Stimulated activated CD8-positive, alpha-beta memory T cell treated with anti-CD3 and anti-CD28 coated beads, Interleukin-7, amount 100 ng/mL, for 48 hours (primary cell): ENCODE data around the gene PHAF1.
A peak's percentile ranks its signal among the peaks of the same experiment; 100 is the strongest.

Source experiments
- DNase-seq, 2 donors: peaks; one replicate each; pipeline ENCODE4 v3.0.0-alpha.2; 2020; ENCODE audit warnings: low read depth in 1 of 2; ENCODE audit errors: extremely low read depth in 1 of 2

The PHAF1 gene

DNA sequence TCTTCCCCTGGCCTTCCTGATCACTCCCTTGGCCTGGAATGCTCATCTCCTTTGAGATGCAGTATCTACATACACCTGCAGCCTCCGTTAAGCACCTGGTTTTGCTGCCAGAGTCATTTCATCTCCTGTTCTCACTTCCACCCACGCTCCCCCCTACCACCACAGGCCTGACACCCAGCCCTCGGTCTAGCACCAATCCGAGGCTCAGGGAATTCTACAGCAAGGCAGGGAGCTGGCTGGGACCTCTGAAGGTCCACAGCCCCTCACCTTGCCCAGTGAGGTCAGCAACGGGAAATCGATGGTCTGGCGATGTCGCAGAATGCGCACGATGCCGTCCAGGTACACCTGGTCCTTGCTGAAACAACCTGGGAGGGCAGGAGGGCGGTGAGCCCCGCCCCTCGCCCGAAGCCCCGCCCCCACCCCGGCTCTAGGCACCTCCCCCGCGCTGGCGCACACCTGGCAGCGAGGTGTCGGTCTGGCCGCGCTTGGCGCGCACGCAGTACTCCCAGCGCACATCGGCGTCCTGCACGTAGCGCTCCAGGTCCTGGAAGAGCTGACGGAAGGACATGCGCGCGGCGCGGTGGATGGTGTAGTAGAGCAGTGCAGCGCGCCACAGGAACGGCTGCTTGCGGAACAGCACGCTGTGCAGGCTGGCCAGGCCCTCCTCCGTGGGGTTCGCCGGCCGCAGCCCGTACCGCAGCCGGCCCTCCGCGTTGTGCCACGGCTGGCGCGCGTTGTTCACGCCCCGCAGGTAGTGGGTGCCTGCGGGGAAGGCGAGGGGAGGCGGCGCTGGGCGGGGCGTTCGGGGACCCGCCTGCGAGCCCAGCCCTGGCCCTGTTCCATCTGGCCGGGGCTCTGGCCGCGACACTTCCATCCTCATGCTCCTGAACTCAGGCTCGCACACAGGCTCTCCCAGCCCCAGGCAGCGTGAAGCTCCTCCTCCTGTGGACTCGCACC, 68.3 kb downstream of the PHAF1 start:
- no peak for DNase-seq

DNA sequence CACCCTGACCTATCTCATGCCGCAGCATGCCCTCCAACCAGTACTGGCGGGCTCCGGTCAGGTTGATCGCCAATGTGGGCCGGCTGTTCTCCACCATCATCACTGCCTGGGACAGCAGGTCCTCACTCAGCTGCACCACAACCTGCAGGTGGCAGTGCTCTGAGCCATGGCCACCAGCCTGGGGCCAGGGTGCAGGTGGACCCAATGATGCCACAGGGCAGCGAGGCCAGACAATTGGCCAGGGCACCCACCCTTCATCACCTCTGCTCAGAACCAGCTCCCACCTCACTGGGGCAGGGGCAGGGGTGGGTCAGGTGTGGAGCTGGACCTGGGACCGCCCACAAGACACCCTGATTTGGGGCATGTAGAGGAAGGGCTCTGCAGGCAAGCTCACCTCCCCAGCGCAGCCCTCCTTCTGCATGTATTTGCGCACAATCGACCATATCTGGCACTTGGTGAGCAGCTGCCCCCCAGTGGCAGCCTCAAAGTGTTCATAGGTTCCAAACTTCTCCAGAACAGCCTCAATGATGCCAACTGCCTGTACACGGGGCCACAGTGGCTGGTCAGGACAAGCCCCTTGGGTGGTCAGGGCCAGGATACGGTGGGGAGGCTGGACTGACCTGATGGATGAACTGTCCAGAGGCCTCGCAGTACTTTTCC, 69.8 kb downstream of the PHAF1 start:
- DNase-seq: no peak

GRCh38 chr16:67180166-67180565, 70.4 kb downstream of the PHAF1 start:
- DNase-seq: no peak

DNA sequence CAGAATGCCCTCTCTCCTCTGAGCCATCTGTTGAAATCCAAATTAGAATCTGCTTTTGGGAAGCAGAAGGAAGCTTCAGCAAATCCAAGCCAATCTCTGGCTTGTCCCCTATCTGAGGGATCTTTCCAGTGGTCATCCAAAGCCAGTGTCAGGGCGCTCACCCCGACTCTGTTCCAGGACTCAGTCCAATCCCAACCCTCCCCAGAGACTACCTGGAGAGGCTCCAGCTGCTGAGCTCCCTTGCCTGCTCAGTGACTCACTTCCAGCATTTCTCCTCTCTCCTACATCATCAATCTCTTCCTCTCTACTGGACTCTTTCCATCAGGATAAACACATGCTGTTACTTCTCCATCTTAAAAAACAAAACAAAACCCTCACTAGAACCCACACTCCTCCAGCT, 71.6 kb downstream of the PHAF1 start:
- no peak for DNase-seq

GRCh38 chr16:67182288-67182687, 72.5 kb downstream of the PHAF1 start:
- DNase-seq: no peak

GRCh38 chr16:67183284-67183626, 73.5 kb downstream of the PHAF1 start:
- DNase-seq: no peak

DNA sequence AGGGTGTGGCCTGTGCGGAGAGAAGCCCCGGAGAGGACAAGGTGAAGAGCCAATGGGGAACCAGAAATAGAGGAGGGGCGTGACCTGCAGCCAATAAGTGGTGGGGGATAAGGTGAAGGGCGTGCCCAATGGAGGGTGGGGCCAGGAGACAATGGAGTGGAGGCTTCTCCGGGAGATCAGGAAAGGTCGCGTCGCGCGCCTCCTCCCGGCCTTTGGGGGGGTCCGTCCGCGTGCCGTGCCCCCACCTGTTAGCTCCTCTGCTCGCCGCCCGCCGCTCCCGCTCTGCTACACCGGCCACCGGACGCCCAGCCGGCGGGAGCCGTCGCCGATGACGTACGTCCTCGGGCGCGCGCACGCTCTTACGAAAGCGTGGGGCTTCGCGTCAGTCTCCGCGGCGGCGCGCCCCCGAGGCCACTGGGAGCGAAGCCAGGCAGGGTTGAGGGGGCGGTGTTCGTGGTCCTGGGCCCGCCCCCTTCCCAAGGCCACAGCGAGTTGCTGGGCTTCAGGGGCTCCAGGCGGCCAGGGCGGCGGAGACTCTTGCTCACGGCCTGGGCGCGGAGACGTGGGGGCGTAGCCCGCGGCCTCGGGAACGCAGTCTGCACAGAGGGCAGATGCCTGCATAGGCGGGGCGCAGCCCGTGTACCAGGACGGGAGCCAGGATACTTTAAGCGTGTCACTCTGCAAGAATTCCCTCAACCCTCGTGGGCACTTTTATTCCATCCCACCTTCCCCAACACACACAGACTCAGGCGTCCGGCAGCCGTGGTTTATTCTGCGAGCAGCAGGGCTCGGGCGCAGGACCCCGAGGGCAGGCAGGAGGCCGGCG, 74.1 kb downstream of the PHAF1 start, which contains the start of gene MATCAP1:
Gene MATCAP1, minus strand, starts transcription at position 337 of the 826 bp plus-strand sequence. CDS start 3,353 bp downstream, outside the sequence.
- DNase-seq: peak; percentile 81 to 95

DNA sequence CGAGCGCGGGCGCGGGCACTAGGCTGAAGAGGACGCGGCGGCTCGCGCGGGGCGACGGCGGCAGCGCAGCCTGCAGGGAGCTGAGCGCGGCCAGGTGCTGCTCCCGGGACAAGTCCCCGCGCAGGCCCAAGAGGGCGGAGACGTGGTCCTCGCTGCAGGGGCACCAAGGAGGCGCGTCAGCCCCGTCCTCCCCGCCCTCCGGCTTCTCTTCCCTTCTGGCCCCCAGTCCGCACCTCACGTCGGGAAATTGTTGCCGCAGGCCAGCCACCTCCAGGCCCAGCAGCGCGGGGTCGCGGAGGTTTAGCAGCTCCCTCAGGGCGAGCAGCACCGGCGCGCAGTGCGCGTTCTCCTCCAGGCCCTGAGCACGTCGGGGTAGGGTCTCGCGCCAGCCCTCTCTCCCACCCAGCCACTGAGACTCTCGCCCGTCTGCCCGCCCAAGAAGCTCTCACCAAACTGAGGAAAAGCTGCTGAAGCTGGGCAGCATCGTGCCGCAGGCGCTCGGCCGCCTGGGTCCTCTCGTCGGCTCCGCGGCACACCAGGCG, 74.8 kb downstream of the PHAF1 start:
- DNase-seq: no peak

- peak; percentile 62 to 77 for DNase-seq
Measured at GRCh38 chr16:67184995-67185650, 75.4 kb downstream of the PHAF1 start.

DNA sequence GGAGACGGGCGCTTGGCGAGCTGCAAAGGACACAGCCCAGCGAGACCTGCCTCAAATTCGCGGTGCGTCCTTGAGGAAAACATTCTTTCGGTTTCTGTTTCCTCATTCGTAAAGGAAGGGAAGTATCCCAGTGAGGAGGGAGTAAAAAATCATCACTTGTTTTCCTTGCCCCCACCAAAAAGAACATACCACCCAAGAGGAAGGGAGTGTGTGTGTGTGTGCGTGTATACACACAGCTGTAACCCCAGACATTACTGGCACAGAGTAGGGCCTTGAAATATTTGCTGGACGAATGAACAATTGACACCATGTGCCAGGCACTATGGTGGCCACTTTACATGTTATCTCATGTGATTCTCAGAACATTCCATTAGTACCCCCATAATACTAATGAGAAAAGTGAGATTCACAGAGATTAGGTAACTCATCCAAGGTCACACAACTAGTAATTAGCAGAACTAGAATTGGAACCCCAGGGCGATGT, 76.0 kb downstream of the PHAF1 start:
- no peak for DNase-seq

GRCh38 chr16:67186550-67186950, 76.8 kb downstream of the PHAF1 start:
- no peak for DNase-seq

DNA sequence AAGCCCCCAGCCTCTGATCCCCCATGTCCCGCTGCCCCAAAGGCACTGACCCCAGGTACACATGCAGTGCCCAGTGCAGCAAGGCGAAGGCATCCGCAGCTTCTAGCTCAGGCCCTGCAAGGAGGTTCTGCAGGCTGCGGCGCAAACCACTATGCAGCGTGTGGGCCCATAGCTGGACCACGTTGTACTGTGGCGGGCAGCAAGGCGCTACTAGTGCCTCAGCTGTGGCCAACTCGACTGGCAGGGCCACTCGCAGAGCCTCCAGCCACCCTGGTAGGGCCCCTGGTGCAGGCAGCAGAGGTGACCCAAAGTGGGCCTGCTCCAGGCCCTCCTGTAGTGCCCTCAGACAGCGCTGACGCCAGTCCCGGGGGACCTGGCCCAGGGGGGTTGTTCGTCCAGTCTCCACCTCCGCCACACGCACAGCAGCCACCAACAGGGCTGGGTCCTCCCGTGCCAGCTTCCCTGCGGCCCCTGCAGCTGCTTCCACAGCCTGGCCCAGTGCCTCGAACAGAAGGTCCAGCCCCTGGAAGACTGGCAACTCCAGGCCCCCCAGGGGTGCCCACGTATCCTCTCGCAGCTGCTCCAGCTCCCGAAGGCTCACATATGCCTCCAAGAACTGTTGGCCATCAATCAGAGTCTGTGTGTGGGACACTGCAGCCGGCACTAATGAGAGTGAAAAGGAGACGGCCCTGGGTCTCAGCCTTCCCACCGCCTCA, 77.6 kb downstream of the PHAF1 start:
- no peak for DNase-seq

DNA sequence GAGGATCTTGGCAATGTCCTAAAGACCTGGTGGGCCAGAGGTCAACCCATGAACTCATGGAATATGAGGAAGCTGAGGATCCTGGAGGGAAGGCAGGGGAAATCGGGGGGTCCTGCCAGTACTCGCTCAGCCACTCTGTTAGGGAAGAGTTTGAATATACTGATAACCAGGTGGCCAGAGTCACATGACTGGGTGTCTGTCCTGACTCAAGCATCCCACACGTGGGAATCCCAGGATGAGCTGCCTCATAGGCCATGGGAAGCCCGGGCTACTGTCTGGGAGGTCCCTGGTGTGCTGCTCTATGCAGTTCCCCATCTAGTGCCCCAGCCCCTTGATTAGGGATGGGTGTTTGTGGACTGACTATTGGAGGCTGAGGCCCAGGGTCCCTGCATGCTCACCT, 78.6 kb downstream of the PHAF1 start:
- DNase-seq: no peak

GRCh38 chr16:67188798-67189197, 79.1 kb downstream of the PHAF1 start:
- DNase-seq: no peak

DNA sequence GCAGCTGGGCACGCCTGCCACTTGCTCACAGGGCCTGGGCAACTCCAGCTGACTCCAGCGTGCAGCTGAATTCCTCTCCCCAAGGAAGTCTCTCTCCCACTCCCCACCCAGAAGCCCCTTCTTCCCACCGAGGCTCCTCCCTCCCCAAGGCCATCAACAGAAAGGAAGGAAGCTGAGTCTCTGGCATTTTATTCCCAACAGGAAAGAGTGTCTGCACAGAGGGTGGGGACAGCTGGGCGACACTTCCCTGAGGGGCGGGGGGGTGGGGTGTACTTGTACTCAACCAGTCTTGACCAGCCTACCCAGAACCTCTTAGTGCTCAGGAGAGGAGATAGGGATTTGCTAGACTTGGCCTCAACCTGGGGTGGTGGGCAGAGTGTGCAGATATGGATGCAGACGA, 80.3 kb downstream of the PHAF1 start, which contains the start of gene EXOC3L1:
Gene EXOC3L1, minus strand, starts transcription at position 96 of the 400 bp plus-strand sequence. CDS start 460 bp downstream, outside the sequence.
- DNase-seq: no peak

GRCh38 chr16:67190448-67191399, 81.0 kb downstream of the PHAF1 start:
- no peak for DNase-seq

GRCh38 chr16:67191411-67191994, 81.8 kb downstream of the PHAF1 start:
- DNase-seq: no peak
